OCI-LY3 (cell line): ENCODE data around the gene CRIP3.

Source experiments
- EZH2phosphoT487 ChIP-seq: fragments of 200-600 bp; shearing (Covaris generic); IDR thresholded peaks from 2 replicates; pipeline ENCODE4 v1.6.1; 2018; ENCODE audit warnings: antibody characterized with exemption, mixed run types, low read depth
- TF ChIP-seq, protein P1 (sequence below): fragments of 200-600, 300-600 bp; sonication (generic); IDR thresholded peaks from 2 replicates; pipeline ENCODE4 v1.5.1; 2014; ENCODE audit warnings: antibody characterized with exemption, low read length, low read depth

DNA sequence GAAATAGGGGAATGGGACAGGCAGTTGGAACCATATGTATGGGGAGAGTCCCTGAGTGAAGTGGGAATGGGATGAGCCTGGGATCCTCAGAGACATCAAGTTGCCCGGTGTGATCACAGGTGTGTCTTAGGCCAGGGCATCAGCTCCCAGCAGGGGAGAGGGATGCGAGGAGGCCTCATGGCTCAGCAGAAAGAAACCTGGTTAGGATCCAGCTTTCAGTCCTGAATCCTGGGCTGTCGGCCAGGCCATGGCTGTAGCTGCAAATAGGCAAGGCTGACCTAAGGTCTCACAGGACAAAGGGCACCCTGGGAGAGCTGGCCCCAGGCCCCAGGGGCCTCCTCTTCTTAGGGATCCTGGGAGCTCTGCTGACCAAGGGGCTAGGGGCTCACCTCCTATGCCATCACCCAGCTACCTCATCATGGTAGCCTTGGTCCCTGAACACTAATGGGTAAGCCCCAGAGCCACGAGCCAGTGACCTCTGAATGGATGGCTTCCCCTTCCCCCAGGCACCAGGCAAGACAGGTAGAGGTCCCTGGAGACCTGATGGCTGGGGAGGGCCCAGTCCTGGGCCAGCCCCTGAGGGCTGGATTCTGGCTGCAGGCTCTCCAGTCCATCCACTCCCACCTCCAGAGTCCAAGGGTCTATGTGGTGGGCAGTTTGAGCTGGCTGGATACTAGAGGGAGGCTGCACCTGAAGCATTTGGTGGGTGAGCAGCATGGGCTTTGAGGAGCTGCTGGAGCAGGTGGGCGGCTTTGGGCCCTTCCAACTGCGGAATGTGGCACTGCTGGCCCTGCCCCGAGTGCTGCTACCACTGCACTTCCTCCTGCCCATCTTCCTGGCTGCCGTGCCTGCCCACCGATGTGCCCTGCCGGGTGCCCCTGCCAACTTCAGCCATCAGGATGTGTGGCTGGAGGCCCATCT, 10.7 kb downstream of the CRIP3 start, which contains the start of gene SLC22A7:
- TF ChIP-seq, protein P1, sequence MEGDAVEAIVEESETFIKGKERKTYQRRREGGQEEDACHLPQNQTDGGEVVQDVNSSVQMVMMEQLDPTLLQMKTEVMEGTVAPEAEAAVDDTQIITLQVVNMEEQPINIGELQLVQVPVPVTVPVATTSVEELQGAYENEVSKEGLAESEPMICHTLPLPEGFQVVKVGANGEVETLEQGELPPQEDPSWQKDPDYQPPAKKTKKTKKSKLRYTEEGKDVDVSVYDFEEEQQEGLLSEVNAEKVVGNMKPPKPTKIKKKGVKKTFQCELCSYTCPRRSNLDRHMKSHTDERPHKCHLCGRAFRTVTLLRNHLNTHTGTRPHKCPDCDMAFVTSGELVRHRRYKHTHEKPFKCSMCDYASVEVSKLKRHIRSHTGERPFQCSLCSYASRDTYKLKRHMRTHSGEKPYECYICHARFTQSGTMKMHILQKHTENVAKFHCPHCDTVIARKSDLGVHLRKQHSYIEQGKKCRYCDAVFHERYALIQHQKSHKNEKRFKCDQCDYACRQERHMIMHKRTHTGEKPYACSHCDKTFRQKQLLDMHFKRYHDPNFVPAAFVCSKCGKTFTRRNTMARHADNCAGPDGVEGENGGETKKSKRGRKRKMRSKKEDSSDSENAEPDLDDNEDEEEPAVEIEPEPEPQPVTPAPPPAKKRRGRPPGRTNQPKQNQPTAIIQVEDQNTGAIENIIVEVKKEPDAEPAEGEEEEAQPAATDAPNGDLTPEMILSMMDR: no peak
- no peak for TF ChIP-seq EZH2phosphoT487
